ENCODE results near the gene DNAH3.

DNA sequence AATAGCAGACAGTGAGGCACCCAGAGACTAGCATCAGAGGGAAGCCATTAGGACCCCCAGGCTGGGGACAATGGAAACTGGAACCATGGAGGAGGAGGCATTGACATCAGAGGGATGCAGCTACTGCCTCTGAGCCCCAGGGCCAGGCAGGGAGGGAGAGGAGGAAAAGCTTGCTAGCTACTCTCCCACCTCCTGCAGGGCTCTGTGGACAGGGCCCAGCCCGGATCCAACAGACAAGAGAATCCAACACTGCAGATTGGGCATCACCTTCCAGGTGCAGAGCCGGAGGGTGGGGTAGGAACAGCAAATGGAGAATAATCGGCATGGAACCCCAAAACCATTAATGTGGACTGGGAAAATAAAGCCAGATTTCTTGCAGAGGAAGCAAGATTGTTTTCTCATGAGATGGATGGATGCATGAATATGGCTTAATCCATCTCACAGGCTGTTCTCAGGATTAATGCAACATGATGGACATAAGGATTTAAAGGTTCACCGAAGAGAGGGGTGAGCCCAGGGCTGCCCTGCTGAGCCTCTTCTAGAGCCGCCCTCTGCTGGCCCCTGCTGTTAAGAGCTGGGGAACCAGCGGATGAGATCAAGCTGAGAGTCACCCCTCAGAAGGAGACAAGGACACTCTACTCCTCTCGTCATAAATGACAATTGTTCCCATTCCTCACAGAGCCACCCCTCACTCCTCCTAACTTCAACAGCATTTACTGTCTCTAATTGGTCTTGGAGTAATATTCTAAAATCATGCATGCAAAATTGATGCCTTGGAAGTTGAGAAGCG is 48.8 kb downstream of the DNAH3 start:
- TF ChIP-seq KDM1A (IDR thresholded peaks at IDR 0.05; ENCODE audit: borderline replicate concordance, low read length) (no peak), ZNF274 (IDR thresholded peaks at IDR 0.05; ENCODE audit: borderline replicate concordance, extremely low read depth, low read length) (no peak), JUND (IDR thresholded peaks at IDR 0.05; ENCODE audit: low read length) (no peak), SUZ12 (IDR thresholded peaks at IDR 0.05; ENCODE audit: low read length) (no peak), CHD1 (IDR thresholded peaks at IDR 0.05; ENCODE audit: low read depth, low read length) (no peak), CREB1 (IDR thresholded peaks at IDR 0.05) (no peak), EZH2 (IDR thresholded peaks at IDR 0.05; ENCODE audit: low read depth, low read length, severe bottlenecking) (no peak), POLR2A (IDR thresholded peaks at IDR 0.05; ENCODE audit: control extremely low read depth in 1 of 2, low read depth in 2 of 2, low read length in 2 of 2) (no peak), GTF2F1 (IDR thresholded peaks at IDR 0.05; ENCODE audit: borderline replicate concordance, low read depth, low read length) (no peak), YY1 (IDR thresholded peaks at IDR 0.05; ENCODE audit: low read depth, low read length) (no peak), NRF1 (IDR thresholded peaks at IDR 0.05; ENCODE audit: low read depth, low read length) (no peak), SP1 (IDR thresholded peaks at IDR 0.05; ENCODE audit: low read depth, low read length) (no peak)
- TF ChIP-seq, protein P1, sequence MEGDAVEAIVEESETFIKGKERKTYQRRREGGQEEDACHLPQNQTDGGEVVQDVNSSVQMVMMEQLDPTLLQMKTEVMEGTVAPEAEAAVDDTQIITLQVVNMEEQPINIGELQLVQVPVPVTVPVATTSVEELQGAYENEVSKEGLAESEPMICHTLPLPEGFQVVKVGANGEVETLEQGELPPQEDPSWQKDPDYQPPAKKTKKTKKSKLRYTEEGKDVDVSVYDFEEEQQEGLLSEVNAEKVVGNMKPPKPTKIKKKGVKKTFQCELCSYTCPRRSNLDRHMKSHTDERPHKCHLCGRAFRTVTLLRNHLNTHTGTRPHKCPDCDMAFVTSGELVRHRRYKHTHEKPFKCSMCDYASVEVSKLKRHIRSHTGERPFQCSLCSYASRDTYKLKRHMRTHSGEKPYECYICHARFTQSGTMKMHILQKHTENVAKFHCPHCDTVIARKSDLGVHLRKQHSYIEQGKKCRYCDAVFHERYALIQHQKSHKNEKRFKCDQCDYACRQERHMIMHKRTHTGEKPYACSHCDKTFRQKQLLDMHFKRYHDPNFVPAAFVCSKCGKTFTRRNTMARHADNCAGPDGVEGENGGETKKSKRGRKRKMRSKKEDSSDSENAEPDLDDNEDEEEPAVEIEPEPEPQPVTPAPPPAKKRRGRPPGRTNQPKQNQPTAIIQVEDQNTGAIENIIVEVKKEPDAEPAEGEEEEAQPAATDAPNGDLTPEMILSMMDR (IDR thresholded peaks at IDR 0.05; ENCODE audit: control extremely low read depth in 1 of 3, insufficient read depth in 1 of 3, low read depth in 1 of 3, low read length in 3 of 3) = peak; percentile 27 to 41 (median 32)
- TF ChIP-seq, protein P2, sequence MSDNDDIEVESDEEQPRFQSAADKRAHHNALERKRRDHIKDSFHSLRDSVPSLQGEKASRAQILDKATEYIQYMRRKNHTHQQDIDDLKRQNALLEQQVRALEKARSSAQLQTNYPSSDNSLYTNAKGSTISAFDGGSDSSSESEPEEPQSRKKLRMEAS (IDR thresholded peaks at IDR 0.05) = no peak

Measured in H1 (cell line).